Gastrocnemius medialis (tissue), 4 donors: ENCODE data around the gene FTL.

Experiments
- CTCF ChIP-seq, 5 experiments: fragments of 450-650 bp in 3 of 5; fragments of 200-600 bp in 2 of 5; sonication (generic) in 2 of 5; IDR thresholded peaks in 4 of 5; conservative IDR thresholded peaks in 1 of 5; 1 replicate in 4 of 5; 2 replicates in 1 of 5; pipeline ENCODE4 v1.5.1; 2016 to 2019; ENCODE audit warnings: antibody characterized with exemption in 5 of 5, mild to moderate bottlenecking in 3 of 5, moderate library complexity in 3 of 5
- POLR2A ChIP-seq, 2 donors: fragments of 450-650 bp; IDR thresholded peaks; one replicate each; pipeline ENCODE4 v1.6.1; 2017; ENCODE audit warnings: antibody characterized with exemption in 2 of 2, mild to moderate bottlenecking in 2 of 2, moderate library complexity in 2 of 2

GRCh38 chr19:48928164-48929025 is 36.7 kb upstream of the FTL start:
- TF ChIP-seq CTCF (IDR thresholded peaks at IDR 0.05 in 4 of 5, conservative IDR thresholded peaks at IDR 0.05 in 1 of 5) (no peak), POLR2A (IDR thresholded peaks at IDR 0.05) (no peak)
